ENCODE data around the gene SEPTIN1. TPM values are rescaled to one million over a fixed set of nuclear protein-coding genes. Genes with fewer than 3 reads are reported as not detected.
A peak's percentile ranks its signal among the peaks of the same experiment; 100 is the strongest.

The SEPTIN1 gene
- total and polyA plus RNA-seq, 2 of the 13 experiments (the other 11 are each of a cell fraction or from before 2014, with no cell fraction given) = 0.18 to 0.67 TPM

- TF ChIP-seq ZNF879 (CRISPR knock-in tag; IDR thresholded peaks at IDR 0.05) (no peak), ZC3H4 (CRISPR knock-in tag; IDR thresholded peaks at IDR 0.05; ENCODE audit: borderline replicate concordance) (0 out of 2 replicates have a peak, but pooled peaks have one; percentile 55), ZSCAN25 (CRISPR knock-in tag; IDR thresholded peaks at IDR 0.05) (no peak), MIER2 (CRISPR knock-in tag; IDR thresholded peaks at IDR 0.05) (0 out of 2 replicates have a peak, but pooled peaks have one; percentile 52), ZNF550 (CRISPR knock-in tag; IDR thresholded peaks at IDR 0.05; ENCODE audit: borderline replicate concordance) (no peak), ZNF703 (CRISPR knock-in tag; IDR thresholded peaks at IDR 0.05; ENCODE audit: borderline replicate concordance) (0 out of 2 replicates have a peak, but pooled peaks have one; percentile 44), SPEN (CRISPR knock-in tag; IDR thresholded peaks at IDR 0.05; ENCODE audit: low read depth) (peak; percentile 26; the same call in 1 of the 2 replicates), ZNF75D (CRISPR knock-in tag; IDR thresholded peaks at IDR 0.05; ENCODE audit: borderline replicate concordance) (no peak), ZFP36 (IDR thresholded peaks at IDR 0.05; ENCODE audit: borderline replicate concordance, low read depth, low read length, partially characterized antibody) (no peak), MYC (CRISPR knock-in tag; IDR thresholded peaks at IDR 0.05; ENCODE audit: borderline replicate concordance) (no peak), PAWR (CRISPR knock-in tag; IDR thresholded peaks at IDR 0.05; ENCODE audit: borderline replicate concordance) (no peak), TSC22D2 (CRISPR knock-in tag; IDR thresholded peaks at IDR 0.05; ENCODE audit: borderline replicate concordance) (0 out of 2 replicates have a peak, but pooled peaks have one; percentile 31), TAF15 (IDR thresholded peaks at IDR 0.05; ENCODE audit: low read depth, low read length, poor library complexity, severe bottlenecking) (no peak), FIP1L1 (IDR thresholded peaks at IDR 0.05; ENCODE audit: borderline replicate concordance, insufficient read depth, low read depth, low read length) (no peak), CBX1 (IDR thresholded peaks at IDR 0.05; ENCODE audit: low read depth) (peak; percentile 97), SRF (IDR thresholded peaks at IDR 0.05; ENCODE audit: low read depth, low read length) (no peak), REXO4 (CRISPR knock-in tag; IDR thresholded peaks at IDR 0.05; ENCODE audit: borderline replicate concordance) (no peak), ZC3H13 (CRISPR knock-in tag; IDR thresholded peaks at IDR 0.05) (no peak), DMAP1 (CRISPR knock-in tag; IDR thresholded peaks at IDR 0.05) (peak; percentile 49; the same call in 1 of the 2 replicates), ERF (CRISPR knock-in tag; IDR thresholded peaks at IDR 0.05) (peak; percentile 92; the same call in 1 of the 2 replicates), ZNF768 (CRISPR knock-in tag; IDR thresholded peaks at IDR 0.05) (no peak), NFYC (CRISPR knock-in tag; IDR thresholded peaks at IDR 0.05) (no peak; the same call in 1 of the 2 replicates), STAT6 (CRISPR knock-in tag; IDR thresholded peaks at IDR 0.05; ENCODE audit: borderline replicate concordance) (0 out of 2 replicates have a peak, but pooled peaks have one; percentile 44), CAMTA2 (CRISPR knock-in tag; IDR thresholded peaks at IDR 0.05; ENCODE audit: borderline replicate concordance) (no peak), PTBP1 (IDR thresholded peaks at IDR 0.05; ENCODE audit: low read depth, low read length, poor library complexity, severe bottlenecking) (no peak), ZFP90 (CRISPR knock-in tag; IDR thresholded peaks at IDR 0.05; ENCODE audit: borderline replicate concordance) (no peak)
- TF ChIP-seq, protein P1, sequence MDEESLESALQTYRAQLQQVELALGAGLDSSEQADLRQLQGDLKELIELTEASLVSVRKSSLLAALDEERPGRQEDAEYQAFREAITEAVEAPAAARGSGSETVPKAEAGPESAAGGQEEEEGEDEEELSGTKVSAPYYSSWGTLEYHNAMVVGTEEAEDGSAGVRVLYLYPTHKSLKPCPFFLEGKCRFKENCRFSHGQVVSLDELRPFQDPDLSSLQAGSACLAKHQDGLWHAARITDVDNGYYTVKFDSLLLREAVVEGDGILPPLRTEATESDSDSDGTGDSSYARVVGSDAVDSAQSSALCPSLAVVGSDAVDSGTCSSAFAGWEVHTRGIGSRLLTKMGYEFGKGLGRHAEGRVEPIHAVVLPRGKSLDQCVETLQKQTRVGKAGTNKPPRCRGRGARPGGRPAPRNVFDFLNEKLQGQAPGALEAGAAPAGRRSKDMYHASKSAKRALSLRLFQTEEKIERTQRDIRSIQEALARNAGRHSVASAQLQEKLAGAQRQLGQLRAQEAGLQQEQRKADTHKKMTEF (CRISPR knock-in tag; IDR thresholded peaks at IDR 0.05) = peak; percentile 44
These were observed 19.5 kb upstream of the SEPTIN1 start (continued) for GRCh38 chr16:30401768-30402425.
